DOHH2 (cell line): ENCODE measurements around the gene FKBP8.

Experiments used
- EZH2phosphoT487 ChIP-seq: fragments of 200-600 bp; sonication (generic); IDR thresholded peaks from 2 replicates; pipeline ENCODE4 v1.6.1; 2017; ENCODE audit warnings: borderline replicate concordance, mild to moderate bottlenecking, antibody characterized with exemption, low read length, moderate library complexity, mixed read lengths
- TF ChIP-seq, protein P1 (sequence below): fragments of 200-600 bp; sonication (generic); IDR thresholded peaks from one replicate; pipeline ENCODE4 v1.5.1; 2014; ENCODE audit warnings: antibody characterized with exemption, mild to moderate bottlenecking, low read depth, low read length; ENCODE audit not compliant: poor library complexity, severe bottlenecking

DNA sequence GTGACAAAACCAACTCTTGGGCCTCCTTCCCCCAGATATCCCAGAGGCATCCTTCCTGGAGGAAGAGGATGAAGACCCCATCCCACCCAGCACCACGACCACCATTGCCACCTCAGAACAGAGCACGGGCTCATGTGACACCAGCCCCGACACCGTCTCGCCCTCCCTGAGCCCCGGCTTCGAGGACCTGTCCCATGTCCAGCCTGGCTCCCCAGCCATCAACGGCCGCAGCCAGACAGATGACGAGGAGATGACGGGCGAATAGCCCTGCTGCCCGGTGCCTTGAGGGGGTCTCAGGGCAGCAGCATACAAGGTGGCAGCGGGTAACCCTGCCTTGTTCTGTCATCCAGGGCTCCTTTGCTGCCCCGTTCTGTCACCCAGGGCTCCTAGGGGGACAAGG is 25.0 kb upstream of the FKBP8 start:
- TF ChIP-seq, protein P1, sequence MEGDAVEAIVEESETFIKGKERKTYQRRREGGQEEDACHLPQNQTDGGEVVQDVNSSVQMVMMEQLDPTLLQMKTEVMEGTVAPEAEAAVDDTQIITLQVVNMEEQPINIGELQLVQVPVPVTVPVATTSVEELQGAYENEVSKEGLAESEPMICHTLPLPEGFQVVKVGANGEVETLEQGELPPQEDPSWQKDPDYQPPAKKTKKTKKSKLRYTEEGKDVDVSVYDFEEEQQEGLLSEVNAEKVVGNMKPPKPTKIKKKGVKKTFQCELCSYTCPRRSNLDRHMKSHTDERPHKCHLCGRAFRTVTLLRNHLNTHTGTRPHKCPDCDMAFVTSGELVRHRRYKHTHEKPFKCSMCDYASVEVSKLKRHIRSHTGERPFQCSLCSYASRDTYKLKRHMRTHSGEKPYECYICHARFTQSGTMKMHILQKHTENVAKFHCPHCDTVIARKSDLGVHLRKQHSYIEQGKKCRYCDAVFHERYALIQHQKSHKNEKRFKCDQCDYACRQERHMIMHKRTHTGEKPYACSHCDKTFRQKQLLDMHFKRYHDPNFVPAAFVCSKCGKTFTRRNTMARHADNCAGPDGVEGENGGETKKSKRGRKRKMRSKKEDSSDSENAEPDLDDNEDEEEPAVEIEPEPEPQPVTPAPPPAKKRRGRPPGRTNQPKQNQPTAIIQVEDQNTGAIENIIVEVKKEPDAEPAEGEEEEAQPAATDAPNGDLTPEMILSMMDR: no peak
- TF ChIP-seq EZH2phosphoT487: no peak
